Measurements from ENCODE around the gene LIMS1. TPM values are rescaled to one million over a fixed set of nuclear protein-coding genes. Genes with fewer than 3 reads are reported as not detected.

LIMS1 gene
- total RNA-seq, 1 experiment from 2014 or later: 56.2 TPM

DNA sequence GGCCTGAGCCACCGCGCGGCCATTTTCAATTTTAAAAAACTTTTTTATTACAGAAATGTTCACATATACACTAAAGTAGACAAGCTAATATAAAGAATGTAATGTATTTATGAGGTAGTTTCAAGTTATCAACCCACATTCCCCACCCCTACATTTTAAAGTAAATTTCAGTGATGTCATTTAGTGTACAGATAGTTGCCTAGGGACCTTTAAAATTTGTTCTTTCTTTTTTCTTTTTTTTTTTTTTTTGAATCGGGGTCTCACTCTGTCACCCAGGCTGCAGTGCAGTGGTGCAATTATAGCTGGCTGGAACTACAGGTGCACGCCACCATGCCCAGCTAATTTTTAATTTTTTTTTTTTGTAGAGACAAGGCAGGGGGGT, 2.6 kb upstream of the LIMS1 start:
- Histone ChIP-seq H3K27me3 (ENCODE audit: insufficient read depth, low read length) (no peaks in the 10 kb centered on the region), H3K36me3 (ENCODE audit: control insufficient read depth in 1 of 2, insufficient read depth in 2 of 2, low read length in 2 of 2) (no peaks in the 10 kb centered on the region), H3K4me3 (replicated peaks in 1 of 2; ENCODE audit: low read depth in 1 of 2, low read length in 2 of 2) (no peak overlapping the region), H3K9ac (ENCODE audit: low read length) (no peak overlapping the region), H3K4me2 (ENCODE audit: low read length) (no peak overlapping the region), H4K20me1 (ENCODE audit: insufficient read depth) (no peaks in the 10 kb centered on the region), H3K27ac (ENCODE audit: low read depth, low read length) (no peak overlapping the region), H3K9me3 (ENCODE audit: control insufficient read depth in 1 of 2, insufficient read depth in 1 of 2, low read depth in 1 of 2, low read length in 2 of 2) (no peaks in the 10 kb centered on the region), H2AFZ (ENCODE audit: low read depth, low read length, poor library complexity, severe bottlenecking) (no peak overlapping the region), H3K79me2 (ENCODE audit: insufficient read depth, low read length) (peaks cover 21% of the 10 kb centered on the region), H3K4me1 (ENCODE audit: control insufficient read depth in 1 of 2, insufficient read depth in 2 of 2, low read length in 2 of 2) (peaks cover 14 to 28% of the 10 kb centered on the region in 2 experiments), H3K9me2 (ENCODE audit: insufficient read depth) (no peaks in the 10 kb centered on the region)
- intact Hi-C loops (cut with micrococcal nuclease): no loop called here
- ChIA-PET CTCF (no interaction called here), RAD21 (ENCODE audit: low non-redundant PET in 1 of 2, low total read pairs in 2 of 2, uncharacterized antibody in 2 of 2, unreplicated experiment in 2 of 2) (no interaction called here), POLR2A (no interaction called here)
- no peak for DNase-seq (ENCODE audit: low read depth, low spot score)
- TF ChIP-seq CEBPB (IDR thresholded peaks at IDR 0.05; ENCODE audit: low read depth): no peak
- TF ChIP-seq ELF1 (IDR thresholded peaks at IDR 0.05; ENCODE audit: borderline replicate concordance, low read depth): no peak
- TF ChIP-seq POLR2AphosphoS5 (IDR thresholded peaks at IDR 0.05; ENCODE audit: low read depth, low read length): no peak
- TF ChIP-seq SRF (IDR thresholded peaks at IDR 0.05; ENCODE audit: low read depth): no peak
- TF ChIP-seq ZFX (IDR thresholded peaks at IDR 0.05): no peak
- TF ChIP-seq RAD21 (IDR thresholded peaks at IDR 0.05; ENCODE audit: low read depth): no peak
- no peak for TF ChIP-seq REST (IDR thresholded peaks at IDR 0.05; ENCODE audit: low read depth)
- TF ChIP-seq ATF3 (IDR thresholded peaks at IDR 0.05): no peak
- no peak for TF ChIP-seq EZH2 (IDR thresholded peaks at IDR 0.05)
- TF ChIP-seq EZH2phosphoT487 (IDR thresholded peaks at IDR 0.05; ENCODE audit: borderline replicate concordance): no peak
- TF ChIP-seq TCF7L2 (IDR thresholded peaks at IDR 0.05; ENCODE audit: borderline replicate concordance, extremely low read depth, insufficient read depth, insufficient read length): no peak
- ATAC-seq: no peak
- no TSS peak for BruUV-seq (replicated peaks)
